HTERT RPE-1 (cell line): Measurements from ENCODE around the gene PLPPR3.
"Not testable (repeated sequence)": the region's sequence is repeated elsewhere in the genome, so short reads cannot be mapped to it uniquely, and the experiment has no call there.

Source experiments
- in situ Hi-C: fragments of 300-500 bp; cut with MboI; formaldehyde crosslinking; loops from 4 replicates; pipeline ENCODE4 v1.14.3; 2020; ENCODE audit warnings: low sequenced_read_pairs

PLPPR3 gene

DNA sequence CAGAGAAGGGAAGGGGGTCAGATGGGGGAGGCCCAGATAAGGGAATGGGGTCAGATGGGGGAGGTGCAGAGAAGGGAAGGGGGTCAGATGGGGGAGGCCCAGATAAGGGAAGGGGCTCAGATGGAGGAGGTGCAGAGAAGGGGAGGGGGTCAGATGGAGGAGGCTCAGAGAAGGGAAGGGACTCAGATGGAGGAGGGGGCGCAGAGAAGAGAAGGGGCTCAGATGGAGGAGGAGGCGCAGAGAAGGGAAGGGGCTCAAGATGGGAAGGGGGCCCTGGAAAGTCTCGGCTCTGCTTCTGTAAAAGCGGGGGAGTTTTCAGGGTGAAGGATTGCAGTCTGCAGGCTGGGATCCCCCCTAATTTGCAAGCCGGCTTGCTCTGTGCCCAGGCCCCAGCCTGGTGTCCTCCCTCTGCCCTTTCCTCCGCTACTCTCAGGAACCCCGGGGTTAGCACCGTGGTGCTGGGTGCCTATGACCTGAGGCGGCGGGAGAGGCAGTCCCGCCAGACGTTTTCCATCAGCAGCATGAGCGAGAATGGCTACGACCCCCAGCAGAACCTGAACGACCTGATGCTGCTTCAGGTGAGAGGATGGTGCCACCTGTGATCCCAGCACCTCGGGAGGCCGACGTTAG, 7.5 kb upstream of the PLPPR3 start:
- in situ Hi-C loops: no loop called here

DNA sequence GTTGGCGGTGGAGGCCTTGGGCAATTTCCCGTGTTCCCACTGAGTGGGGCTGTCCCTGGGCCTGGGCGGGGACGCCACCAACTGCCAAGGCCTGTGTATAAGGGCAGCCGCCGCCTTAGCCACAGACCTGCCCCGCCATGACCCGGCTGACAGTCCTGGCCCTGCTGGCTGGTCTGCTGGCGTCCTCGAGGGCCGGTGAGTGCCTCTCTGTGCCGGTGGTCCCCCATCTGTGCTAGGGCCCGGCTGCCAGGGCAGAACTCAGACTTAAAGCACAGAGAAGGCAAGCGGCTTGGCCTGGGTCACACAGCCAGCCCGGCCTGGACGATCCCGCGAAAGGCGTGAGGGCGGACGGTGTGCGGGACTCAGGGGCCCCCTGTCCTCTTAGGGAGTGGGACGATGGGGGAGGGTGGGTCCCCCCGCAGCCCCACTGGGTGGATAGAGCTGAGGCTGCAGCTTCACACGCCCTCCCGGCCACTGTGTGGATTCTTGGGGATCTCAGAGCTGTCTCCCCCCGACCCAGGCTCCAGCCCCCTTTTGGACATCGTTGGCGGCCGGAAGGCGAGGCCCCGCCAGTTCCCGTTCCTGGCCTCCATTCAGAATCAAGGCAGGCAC, 6.1 kb upstream of the PLPPR3 start, which contains the start of gene AZU1:
Gene AZU1, plus strand, starts transcription at position 128 of the 612 bp plus-strand sequence. Its CDS starts 10 bp downstream, at position 138.
- in situ Hi-C loops: no loop called here

DNA sequence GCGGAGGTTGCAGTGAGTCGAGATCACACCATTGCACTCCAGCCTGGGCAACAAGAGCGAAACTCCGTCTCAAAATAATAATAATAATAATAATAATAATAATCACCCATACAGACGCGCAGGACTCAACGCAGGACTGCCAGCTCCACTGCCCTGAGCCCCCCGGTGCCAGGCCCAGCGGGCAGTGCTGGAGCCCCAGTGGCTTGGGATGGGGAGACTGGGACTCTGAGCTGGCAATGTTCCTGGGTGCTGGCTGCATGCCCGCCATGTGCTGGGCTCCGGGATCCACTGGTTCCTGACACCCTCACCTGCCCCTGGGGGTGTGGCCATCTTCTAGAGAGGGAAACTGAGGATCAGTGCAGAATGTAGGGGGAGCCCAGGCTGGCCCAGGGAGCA, 5.6 kb upstream of the PLPPR3 start:
- in situ Hi-C loops: no loop called here

DNA sequence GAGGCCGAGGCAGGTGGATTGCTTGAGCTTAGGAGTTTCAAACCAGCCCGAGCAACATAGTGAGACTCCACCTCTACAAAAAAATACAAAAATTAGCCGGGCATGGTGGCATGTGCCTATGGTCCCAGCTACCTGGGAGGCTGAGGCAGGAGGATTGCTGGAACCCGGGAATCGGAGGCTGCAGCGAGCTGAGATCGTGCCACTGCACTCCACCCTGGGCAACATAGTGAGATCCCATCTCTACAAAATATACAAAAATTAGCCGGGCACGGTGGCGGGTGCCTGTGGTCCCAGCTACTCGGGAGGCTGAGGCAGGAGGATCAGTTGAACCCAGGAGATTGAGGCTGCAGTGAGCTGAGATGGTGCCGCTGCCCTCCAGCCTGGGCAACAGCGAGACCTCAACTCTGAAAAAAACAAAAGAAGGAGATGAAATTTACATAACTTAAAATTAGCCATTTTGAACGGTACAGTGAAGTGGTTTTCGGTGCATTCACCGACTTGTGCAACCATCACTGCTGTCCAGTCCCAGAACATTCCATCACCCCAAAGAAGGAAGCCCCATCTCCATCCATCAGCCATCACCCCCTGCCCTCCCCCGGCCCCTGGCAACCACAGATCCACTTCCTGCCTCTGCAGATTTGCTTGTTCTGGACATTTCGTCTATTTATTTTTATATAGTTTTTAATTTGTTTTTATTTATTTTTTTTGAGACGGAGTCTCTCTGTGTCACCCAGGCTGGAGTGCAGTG, 4.3 kb upstream of the PLPPR3 start:
- in situ Hi-C loops: no loop called here

DNA sequence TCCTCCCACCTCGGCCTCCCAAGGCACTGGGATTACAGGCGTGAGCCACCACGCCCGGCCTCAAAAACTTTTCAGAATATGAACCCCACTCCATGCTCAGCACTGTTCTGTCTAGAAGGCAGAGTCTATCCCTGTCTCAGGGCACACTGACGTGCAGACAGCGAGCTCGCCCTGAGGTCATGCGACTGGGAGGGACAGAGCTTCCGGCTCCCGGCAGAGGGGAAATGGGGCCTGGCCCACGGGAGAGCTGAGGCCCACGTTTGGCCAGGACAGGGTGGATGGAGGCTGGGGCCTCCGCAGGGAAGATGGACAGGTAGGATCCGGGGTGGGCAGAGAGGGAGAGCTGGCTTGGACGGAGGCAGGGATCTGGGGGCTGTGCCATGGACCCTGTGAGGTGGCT, 3.1 kb upstream of the PLPPR3 start:
- in situ Hi-C loops: no loop called here

DNA sequence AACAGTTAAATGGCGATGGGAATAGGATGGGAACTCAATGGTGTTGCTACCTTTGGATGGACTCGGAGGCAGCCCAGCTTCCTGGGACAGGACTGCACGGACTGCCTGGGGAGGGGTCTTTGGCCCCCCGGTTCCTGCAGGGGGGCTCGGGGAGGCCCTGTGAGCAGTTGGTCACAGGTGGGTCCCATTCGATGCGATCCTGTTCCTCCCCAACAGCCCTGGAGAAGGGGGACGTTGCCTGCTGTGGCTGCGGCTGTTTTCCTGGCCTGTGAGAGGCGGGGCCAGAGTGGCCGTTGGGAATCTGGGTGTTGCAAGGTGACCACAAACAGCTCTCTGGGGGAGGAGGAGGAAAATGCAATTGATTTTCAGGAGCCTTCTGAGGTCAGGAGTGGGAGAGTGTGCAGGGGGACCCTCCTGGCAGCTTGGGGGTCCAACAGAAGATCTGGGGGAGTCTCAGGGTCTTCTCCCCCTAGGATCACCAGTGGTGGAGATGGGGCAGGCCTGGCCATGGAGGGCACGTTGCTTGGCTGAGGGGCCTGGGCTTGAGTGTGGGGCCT, 1.9 kb upstream of the PLPPR3 start:
- in situ Hi-C loops: no loop called here

DNA sequence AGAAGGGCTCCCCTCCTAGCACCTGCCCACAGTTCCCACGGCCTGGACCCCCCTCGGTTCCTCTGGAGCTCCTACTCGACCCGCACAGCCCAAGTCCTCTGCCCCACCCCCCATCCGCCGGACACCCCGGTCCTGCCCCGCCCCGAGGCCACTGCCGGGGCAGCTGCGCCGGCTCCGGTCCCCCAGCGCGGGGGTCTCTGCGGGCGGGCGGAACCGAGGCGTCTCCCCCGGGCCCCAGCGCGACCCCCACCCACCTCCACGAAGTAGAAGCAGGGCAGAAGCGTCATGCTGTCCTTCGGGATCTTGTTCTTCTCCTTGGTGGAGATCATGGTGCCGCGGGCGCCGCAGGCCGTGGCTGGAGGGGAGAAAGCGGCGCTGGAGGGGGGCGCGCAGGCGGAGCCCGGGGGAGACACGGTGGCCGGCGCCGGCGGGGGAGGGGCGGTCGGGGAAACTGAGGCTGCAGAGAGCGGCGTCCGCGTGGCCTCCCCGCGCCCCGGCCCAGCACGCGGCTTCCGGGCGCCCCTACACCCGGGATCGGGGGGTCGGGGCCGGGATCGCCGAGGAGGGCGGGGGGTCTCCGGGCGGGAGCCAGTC, 427 bp downstream of the PLPPR3 start:
- in situ Hi-C loops: no loop called here

DNA sequence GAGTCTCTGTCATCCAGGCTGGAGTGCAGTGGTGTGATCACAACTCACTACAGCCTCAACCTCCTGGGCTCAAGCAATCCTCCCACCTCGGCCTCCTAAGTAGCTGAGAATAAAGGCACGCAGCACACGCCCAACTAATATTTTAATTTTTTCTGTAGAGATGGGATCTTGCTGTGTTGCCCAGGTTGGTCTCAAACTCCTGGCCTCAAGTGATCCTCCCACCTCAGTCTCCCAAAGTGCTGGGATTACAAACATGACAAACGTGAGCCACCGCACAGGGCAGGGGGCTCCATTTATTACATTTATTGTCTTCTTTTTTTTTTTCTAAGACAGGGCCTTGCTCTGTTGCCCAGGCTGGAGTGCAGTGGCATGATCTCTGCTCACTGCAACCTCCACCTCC, 1.5 kb downstream of the PLPPR3 start:
- in situ Hi-C loops: not testable (repeated sequence)

DNA sequence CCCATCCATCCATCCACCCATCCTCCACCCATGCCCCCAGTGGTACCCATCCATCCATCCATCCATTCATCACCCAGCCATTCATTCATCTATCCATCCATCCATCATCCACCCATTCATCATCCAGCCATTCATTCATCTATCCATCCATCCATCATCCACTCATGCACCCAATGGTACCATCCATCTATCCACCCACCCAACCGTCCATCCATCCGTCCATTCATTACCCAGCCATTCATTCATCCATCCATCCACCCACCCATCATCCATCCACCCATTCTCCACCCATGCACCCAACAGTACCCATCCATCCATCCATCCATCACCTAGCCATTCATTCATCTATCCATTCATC, 5.3 kb downstream of the PLPPR3 start:
- in situ Hi-C loops: no loop called here

DNA sequence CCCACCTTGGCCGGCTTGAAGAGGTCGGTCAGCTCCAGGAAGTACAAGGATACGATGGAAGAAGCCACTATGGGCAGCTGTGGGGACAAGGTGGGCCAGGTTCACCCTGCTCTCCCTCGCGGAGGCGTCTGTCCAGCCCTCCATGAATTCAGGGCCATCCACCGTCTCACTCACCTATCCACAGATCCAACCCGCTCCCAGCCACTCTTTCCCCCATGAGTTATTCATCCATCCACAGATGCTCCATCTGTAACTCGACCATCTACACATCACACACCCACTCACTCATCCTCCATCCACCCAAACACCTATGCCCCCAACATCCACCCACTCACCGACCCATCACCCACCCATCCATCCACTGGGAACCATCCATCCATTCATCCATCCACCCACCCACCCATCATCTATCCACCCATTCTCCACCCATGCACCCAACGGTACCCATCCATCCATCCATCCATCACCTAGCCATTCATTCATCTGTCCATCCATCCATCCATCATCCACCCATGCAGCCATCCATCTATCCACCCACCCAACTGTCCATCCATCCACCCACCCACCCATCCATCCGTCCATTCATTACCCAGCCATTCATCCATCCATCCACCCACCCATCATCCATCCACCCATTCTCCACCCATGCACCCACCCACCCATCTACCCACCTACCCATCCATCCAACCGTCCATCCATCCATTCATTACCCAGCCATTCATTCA, 5.8 kb downstream of the PLPPR3 start:
- in situ Hi-C loops: no loop called here

DNA sequence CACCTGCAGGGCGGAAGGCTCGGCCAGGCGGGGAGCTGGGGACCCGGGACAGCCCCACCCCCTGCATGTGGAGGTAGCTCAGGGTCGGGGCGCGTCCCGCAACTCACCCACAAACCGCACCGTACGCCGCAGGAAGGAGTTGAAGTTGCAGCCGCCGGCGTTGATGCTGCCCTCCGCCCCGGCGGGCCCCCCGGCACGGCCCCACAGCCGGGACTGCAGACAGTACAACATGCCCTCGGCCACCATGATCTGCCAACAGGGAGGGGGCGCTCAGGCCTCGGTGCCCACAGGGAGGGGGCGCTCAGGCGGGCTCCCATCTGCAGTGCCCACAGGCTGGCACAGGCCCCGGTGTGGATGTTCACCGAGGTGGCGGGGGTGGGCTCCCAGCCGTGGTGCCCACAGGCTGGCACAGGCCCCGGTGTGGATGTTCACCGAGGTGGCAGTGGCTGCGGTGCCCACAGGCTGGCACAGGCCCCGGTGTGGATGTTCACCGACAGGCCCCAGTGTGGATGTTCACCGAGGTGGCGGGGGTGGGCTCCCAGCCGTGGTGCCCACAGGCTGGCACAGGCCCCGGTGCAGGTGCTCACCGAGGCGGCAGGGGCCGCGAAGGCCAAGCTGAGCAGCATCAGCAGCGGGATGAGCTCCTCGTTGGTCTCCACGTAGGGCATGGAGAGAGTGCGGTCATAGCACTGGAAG, 6.5 kb downstream of the PLPPR3 start:
- in situ Hi-C loops: no loop called here

DNA sequence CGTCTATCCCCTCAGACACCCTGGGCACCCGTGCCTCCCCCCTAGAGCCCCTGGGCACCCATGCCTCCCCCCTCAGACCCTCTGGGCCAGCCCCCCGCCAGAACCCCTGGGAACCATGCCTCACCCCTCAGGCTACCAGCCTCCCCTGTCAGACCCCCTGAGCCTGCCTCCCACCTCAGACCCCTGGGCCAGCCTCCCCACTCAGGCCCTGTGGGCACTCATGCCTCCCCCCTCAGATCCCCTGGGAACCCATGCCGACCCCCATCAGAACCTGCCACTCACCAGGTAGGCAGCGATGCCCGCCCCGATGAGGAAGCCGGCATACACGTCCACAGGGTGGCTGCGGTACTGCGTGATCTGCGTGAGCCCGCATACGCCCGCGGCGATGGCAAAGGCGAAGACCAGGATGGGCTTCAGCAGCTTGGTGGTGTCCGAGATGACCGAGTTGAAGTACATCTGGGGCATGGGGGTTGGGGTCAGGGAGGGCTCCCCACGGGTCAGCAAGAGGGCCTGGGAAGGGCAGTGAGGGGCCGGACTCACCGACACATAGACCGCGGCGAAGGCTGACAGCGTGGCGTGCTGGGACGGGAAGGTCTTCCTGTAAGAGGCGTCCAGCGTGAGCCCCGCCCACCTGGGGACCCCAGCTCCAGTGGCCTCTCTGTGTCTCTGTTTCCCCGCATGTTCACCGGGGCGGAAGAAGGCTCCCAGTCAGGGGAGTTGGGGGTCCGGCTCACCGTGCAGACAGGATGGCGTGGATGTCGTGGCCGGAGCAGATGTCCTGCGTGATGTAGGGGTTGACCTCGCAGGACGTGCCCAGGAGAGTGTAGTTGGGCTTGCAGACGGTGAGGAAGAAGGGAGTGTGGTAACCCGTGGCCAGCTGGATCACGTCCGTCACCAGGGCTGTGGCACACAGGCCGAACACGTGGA, 7.3 kb downstream of the PLPPR3 start:
- in situ Hi-C loops: no loop called here

DNA sequence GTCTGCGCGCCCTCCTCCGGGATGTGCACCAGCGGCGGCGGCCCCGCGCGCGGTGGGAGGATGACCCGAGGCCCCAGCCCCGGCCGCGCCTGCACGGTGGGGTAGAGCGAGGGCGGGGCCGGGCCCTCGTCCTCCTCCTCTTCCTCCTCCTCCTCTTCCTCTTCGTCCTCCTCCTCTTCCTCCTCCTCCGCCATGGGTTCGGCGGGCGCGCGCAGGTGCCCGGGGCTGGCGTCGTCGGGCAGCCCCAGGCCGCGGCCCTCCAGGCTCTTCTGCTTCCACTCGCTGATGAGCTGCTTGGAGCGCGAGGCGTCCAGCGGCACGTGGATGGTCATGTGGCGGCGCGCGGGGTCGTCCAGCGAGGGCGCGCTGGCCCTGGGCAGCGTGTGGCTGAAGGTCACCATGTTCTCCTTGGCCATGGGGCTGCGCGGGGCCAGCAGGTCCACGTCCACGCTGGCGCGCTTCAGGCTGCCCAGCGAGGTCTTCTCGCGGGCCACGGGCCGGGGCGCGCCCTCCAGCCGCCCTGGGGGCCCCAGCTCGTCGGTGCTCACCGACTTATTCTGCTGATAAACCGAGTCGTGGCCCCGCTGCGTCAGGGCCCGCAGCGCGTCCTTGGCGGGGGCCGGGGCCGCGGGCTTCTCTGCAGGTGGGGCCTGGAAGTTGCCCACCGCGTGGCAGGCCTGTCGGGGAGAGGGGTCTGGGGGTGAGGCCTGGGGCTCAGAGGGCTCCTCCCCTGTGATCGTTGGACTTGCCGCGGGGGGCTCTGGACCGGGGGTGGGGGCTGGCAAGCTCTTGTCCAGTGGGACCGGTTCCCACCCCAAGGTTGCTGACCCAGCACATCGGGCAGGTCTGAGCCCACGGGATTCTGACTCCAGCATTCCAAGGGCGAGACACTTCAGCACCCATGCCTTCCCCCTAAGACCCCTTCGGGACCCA, 8.3 kb downstream of the PLPPR3 start:
- in situ Hi-C loops: no loop called here

DNA sequence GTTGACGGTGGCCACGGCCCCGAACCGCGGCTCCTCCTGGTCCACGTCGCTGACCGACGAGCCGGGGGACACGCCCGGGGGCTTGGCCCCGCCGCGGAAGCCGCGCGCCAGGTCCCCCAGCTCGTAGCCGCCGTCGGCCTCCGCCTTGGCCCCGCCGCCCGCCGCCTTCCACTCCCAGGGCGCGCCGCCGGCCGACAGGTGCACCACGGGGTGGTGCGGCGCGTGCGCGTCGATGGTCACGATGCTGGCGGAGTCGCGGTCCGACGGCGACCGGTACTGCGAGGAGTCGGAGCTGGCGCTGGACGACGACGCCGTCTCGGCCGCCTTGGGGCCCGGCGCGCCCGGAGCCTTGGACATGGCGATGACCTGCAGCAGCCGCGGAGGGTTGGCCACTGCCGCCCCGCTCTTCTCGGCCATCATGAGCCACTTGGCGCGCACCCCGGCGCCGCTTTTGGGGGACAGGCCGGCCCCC, 9.0 kb downstream of the PLPPR3 start:
- in situ Hi-C loops: no loop called here

DNA sequence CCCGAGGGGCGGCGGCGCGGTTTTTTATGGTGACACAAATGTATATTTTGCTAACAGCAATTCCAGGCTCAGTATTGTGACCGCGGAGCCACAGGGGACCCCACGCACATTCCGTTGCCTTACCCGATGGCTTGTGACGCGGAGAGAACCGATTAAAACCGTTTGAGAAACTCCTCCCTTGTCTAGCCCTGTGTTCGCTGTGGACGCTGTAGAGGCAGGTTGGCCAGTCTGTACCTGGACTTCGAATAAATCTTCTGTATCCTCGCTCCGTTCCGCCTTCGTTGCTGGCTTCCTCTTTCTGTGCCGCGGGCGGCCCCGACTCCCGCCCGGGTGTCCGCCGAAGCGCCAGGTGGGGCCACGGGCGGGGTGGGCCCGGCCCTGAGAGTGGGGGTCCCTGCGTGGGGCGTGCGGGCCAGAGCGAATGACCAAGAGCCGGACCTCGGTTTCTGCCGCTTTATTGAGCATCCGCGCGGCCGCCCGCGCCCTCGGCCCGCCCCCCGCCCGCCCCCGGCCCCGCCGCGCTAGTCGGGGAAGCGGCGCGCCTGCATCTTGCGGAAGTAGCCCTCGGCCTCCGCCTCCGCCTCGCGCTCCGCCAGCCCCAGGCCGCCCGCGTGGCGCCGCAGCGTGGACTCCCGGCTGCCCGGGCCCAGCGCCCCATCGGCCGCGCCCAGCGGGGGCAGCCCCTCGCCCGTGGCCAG, 9.6 kb downstream of the PLPPR3 start:
- in situ Hi-C loops: no loop called here

DNA sequence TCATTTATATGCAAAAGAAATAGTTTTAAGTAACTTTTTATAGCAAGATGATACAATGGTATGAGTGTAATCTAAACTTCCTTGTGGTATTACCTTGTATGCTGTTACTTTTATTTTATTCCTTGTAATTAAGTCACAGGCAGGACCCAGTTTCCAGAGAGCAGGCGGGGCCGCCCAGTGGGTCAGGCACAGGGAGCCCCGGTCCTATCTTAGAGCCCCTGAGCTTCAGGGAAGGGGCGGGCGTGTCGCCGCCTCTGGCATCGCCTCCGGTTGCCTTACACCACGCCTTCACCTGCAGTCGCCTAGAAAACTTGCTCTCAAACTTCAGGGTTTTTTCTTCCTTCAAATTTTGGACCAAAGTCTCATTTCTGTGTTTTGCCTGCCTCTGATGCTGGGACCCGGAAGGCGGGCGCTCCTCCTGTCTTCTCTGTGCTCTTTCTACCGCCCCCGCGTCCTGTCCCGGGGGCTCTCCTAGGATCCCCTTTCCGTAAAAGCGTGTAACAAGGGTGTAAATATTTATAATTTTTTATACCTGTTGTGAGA, 10.2 kb downstream of the PLPPR3 start:
- in situ Hi-C loops: no loop called here

DNA sequence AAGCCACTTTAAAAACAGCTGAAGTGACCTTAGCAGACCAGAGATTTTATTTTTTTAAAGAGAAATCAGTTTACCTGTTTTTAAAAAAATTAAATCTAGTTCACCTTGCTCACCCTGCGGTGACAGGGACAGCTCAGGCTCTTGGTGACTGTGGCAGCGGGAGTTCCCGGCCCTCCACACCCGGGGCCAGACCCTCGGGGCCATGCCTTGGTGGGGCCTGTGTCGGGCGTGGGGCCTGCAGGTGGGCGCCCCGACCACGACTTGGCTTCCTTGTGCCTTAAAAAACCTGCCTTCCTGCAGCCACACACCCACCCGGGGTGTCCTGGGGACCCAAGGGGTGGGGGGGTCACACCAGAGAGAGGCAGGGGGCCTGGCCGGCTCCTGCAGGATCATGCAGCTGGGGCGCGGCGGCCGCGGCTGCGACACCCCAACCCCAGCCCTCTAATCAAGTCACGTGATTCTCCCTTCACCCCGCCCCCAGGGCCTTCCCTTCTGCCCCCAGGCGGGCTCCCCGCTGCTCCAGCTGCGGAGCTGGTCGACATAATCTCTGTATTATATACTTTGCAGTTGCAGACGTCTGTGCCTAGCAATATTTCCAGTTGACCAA, 10.8 kb downstream of the PLPPR3 start:
- in situ Hi-C loops: no loop called here
